ENCODE data around the gene HPS6.

HPS6 gene

DNA sequence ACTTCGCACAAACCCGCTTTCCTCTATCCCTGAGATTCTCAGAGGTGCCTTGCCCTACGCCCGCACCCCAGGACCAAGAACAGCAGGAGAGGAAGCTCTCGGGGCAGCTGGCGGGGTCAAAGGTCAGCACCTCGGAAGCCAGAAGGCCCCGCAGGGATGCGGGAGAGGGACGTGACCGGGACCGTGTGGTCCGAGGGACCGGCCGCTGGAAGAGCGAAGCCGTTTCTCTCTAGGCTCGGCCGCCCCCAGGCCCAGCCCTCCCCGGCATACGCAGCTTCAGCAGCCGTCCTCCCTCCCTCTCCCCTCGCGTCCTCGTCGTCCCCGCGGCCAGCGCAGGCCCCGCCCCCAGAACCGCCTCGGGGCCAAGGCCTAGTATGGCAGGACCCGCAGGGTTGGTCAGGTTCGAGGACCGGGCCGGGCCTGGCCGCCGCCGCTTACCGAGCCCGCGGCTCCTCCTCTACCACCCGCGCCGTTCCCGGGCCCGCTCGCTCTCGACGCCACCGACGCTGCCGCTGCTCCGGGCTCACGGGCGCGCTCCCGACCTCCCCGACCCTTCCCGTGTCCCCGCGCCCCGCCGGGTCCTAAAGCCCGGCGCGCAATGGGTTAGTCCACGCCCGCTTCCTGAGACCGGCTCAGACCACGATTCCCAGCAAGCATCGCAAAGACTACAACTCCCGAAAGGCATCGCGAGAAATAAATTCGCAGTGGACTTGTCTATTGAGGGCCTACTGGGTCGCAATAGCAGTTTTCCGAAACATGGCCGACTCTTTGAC lies 9.3 kb upstream of the HPS6 start, which contains the start of gene ARMH3:
ARMH3 (minus strand) TSS at position 527 of the 773 bp plus-strand sequence. CDS start 16,059 bp downstream, outside the sequence.
- TF ChIP-seq, protein P1, sequence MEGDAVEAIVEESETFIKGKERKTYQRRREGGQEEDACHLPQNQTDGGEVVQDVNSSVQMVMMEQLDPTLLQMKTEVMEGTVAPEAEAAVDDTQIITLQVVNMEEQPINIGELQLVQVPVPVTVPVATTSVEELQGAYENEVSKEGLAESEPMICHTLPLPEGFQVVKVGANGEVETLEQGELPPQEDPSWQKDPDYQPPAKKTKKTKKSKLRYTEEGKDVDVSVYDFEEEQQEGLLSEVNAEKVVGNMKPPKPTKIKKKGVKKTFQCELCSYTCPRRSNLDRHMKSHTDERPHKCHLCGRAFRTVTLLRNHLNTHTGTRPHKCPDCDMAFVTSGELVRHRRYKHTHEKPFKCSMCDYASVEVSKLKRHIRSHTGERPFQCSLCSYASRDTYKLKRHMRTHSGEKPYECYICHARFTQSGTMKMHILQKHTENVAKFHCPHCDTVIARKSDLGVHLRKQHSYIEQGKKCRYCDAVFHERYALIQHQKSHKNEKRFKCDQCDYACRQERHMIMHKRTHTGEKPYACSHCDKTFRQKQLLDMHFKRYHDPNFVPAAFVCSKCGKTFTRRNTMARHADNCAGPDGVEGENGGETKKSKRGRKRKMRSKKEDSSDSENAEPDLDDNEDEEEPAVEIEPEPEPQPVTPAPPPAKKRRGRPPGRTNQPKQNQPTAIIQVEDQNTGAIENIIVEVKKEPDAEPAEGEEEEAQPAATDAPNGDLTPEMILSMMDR (IDR thresholded peaks at IDR 0.05; ENCODE audit: unreplicated experiment in 3 of 3) = no peak

DNA sequence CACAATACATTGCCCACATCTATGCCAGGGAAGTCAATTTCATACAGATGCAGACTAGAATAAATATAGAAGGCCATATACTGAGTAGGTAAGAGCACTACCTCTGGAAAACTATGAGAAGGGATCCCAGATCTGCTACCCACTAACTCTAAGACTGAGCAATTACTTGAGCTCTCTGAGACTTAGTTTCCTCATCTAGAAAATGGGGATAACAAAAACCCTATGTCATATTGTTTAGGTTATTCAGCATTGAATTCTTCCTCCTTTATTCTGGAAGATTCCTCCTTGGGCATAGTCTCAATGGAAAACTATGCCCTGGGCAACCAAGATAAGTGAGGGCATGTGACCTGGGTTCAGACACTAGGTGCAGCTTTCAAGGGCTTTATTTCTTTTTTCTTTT lies 5.2 kb upstream of the HPS6 start:
- TF ChIP-seq, protein P1 (IDR thresholded peaks at IDR 0.05; ENCODE audit: unreplicated experiment in 3 of 3) = no peak
- peaks cover 8% of the 10 kb centered on the region for H3K27me3 Mint-ChIP-seq (ENCODE audit: low read depth)
- H3K4me3 Mint-ChIP-seq = no peak overlapping the region
- H3K27ac Mint-ChIP-seq = no peak overlapping the region
- H3K4me1 Mint-ChIP-seq = peaks cover 4% of the 10 kb centered on the region
- H3K9me3 Mint-ChIP-seq = no peaks in the 10 kb centered on the region
- no peaks in the 10 kb centered on the region for H3K36me3 Mint-ChIP-seq (ENCODE audit: low read depth)

More for the DNA sequence above, 9.3 kb upstream of the HPS6 start, which contains the start of gene ARMH3:
- peak within 1 kb of the TSS; percentile 91 to 95 (median 91) for H3K4me3 Mint-ChIP-seq
- no peaks in the 10 kb centered on the region for H3K9me3 Mint-ChIP-seq
- H3K4me1 Mint-ChIP-seq = peaks cover 13% of the 10 kb centered on the region
- H3K27me3 Mint-ChIP-seq (ENCODE audit: low read depth) = no peaks in the 10 kb centered on the region
- peak within 1 kb of the TSS; percentile 89 to 98 (median 96) for H3K27ac Mint-ChIP-seq
- H3K36me3 Mint-ChIP-seq (ENCODE audit: low read depth) = no peaks in the 10 kb centered on the region

DNA sequence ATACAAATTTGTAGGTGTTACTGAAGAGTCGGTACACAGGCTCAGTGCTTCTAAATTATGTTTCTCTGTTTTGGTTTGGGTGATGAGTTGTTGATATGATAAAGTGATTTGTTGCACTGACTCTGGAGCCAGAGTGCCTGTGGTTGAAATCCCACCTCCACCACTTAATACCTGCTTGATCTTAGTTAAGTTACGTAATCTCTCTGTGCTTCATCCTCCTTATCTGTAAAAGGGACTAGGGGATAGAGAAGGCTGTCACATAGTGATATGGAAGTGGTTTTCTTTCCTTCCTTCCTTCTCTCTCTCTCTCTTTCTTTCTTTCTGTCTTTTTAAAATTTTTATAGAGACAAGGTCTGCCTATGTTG lies 664 bp upstream of the HPS6 start:
- Mint-ChIP-seq H3K27me3 (ENCODE audit: low read depth) (peaks cover 8% of the 10 kb centered on the region), H3K4me3 (peak overlapping the region; percentile 80 to 88 (median 88)), H3K27ac (peak overlapping the region; percentile 29 to 83 (median 72)), H3K36me3 (ENCODE audit: low read depth) (no peaks in the 10 kb centered on the region), H3K9me3 (no peaks in the 10 kb centered on the region), H3K4me1 (peaks cover 5% of the 10 kb centered on the region)
- TF ChIP-seq, protein P1 (IDR thresholded peaks at IDR 0.05; ENCODE audit: unreplicated experiment in 3 of 3) = no peak

DNA sequence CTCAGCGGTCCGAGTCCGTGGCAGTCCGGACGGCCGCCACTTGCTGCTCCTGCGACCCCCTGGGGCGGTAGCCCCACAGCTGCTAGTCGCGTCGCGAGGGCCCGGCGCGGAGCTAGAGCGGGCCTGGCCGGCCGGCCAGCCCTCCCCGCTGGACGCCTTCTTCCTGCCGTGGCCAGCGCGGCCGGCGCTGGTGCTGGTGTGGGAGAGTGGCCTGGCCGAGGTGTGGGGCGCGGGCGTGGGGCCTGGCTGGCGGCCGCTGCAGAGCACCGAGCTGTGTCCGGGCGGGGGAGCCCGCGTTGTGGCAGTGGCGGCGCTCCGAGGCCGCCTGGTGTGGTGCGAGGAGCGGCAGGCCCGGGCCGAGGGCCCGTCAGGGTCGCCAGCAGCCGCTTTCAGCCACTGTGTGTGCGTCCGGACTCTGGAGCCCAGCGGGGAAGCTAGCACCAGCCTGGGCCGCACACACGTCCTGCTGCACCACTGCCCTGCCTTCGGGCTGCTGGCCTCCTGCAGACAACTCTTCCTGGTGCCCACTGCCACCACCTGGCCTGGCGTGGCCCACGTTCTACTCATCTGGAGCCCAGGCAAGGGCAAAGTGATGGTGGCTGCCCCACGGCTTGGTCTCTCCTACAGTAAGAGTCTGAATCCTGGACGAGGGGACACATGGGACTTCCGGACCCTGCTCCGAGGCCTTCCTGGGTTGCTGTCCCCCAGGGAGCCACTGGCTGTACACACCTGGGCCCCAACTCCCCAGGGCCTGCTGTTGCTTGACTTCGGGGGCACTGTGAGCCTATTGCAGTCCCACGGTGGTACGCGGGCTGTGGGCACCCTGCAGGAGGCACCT lies 631 bp downstream of the HPS6 start:
- H3K27me3 Mint-ChIP-seq (ENCODE audit: low read depth) = peaks cover 8% of the 10 kb centered on the region
- H3K9me3 Mint-ChIP-seq = no peaks in the 10 kb centered on the region
- peaks cover 5% of the 10 kb centered on the region for H3K4me1 Mint-ChIP-seq
- H3K4me3 Mint-ChIP-seq = peak overlapping the region; percentile 88 to 92 (median 89)
- no peaks in the 10 kb centered on the region for H3K36me3 Mint-ChIP-seq (ENCODE audit: low read depth)
- TF ChIP-seq, protein P1 (IDR thresholded peaks at IDR 0.05; ENCODE audit: unreplicated experiment in 3 of 3) = peak in 1 of 3 experiments; percentile 6
- H3K27ac Mint-ChIP-seq = peak overlapping the region in 2 of 3 experiments; percentile 74 to 83

DNA sequence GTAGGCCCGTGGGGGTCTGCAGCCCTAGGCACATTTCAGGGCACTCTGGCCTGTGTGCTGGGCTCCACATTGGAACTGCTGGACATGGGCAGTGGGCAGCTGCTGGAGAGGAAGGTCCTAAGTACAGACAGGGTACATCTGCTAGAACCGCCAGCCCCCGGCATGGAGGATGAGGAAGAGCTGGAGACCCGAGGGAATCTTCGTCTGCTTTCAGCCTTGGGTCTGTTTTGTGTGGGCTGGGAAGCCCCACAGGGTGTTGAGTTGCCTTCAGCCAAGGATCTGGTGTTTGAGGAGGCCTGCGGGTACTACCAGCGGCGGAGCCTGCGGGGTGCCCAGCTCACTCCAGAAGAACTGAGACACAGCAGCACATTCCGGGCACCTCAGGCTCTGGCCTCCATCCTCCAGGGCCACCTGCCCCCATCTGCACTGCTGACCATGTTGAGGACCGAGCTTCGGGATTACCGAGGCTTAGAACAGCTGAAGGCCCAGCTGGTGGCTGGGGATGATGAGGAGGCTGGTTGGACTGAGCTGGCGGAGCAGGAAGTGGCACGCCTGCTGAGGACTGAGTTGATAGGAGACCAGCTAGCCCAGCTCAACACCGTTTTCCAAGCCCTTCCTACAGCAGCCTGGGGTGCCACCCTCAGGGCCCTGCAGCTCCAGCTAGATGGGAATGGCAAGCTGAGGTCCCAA lies 1.4 kb downstream of the HPS6 start:
- H3K4me3 Mint-ChIP-seq = peak overlapping the region; percentile 88 to 92 (median 89)

More for the DNA sequence above, 1.4 kb downstream of the HPS6 start:
- TF ChIP-seq, protein P1 (IDR thresholded peaks at IDR 0.05; ENCODE audit: unreplicated experiment in 3 of 3) = no peak
- Mint-ChIP-seq H3K27me3 (ENCODE audit: low read depth) (peaks cover 8% of the 10 kb centered on the region), H3K36me3 (ENCODE audit: low read depth) (no peaks in the 10 kb centered on the region), H3K9me3 (no peaks in the 10 kb centered on the region), H3K4me1 (peaks cover 5% of the 10 kb centered on the region), H3K27ac (peak overlapping the region in 2 of 3 experiments; percentile 74 to 83)

Data from nephron (organoid).